ENCODE results near the gene PLCE1.
A peak's percentile ranks its signal among the peaks of the same experiment; 100 is the strongest.

The PLCE1 gene

DNA sequence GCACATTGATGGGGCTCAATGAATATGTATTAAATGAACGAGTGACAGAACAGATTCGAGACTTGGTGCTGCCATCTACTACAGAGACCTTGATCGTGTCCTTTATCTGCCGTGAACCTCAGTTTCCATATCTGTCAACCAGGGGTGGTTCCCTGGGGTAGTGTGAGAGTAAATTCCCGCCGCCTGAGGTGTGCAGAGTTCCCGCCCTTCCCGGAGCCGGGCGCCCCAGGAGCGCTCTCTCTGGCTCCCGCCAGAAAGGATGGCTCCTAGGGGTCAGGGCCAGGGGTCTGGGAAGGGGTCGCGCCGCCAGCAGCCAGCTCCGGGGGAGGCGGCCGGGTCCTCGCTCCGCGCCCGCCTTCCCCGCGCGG lies 333 bp upstream of the PLCE1 start:
- peak overlapping the region; percentile 13 for H3K9ac ChIP-seq (ENCODE audit: low read length)
- no peak overlapping the region for H3K27ac ChIP-seq (ENCODE audit: low read depth, low read length)
- H3K27me3 ChIP-seq (ENCODE audit: control insufficient read depth, insufficient read depth, low read length), result peaks cover 92% of the 10 kb centered on the region
- no peaks in the 10 kb centered on the region for H3K36me3 ChIP-seq (ENCODE audit: control insufficient read depth, insufficient read depth, low read length)
- H3K4me3 ChIP-seq (ENCODE audit: low read depth, low read length), result peak overlapping the region; percentile 74
- H3K9me3 ChIP-seq (ENCODE audit: control insufficient read depth, insufficient read depth, low read depth, low read length), result no peaks in the 10 kb centered on the region
- peaks cover 17% of the 10 kb centered on the region; the same call in 1 of the 2 replicates for H3K4me1 ChIP-seq (ENCODE audit: control insufficient read depth, insufficient read depth, low read length)

DNA sequence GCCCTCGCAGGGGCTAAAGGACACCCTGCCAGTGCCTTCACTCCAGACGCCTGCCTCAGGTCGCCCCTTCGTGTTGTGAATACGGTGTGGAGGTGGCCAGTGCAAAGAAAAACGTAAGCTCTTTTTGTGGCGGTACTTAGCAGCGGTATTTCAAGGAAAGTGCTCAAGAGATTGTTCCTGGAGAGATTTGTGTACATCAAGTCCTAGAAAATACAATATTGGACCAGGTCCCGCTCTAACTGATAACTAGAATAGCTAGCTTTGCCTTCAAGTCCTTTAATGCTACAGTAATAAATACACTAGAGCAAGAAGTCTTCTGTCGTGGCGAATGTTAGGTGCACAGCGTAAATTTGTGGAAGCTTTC lies 689 bp downstream of the PLCE1 start:
- Histone ChIP-seq H3K9me3 (ENCODE audit: control insufficient read depth, insufficient read depth, low read depth, low read length) (no peaks in the 10 kb centered on the region), H3K4me1 (ENCODE audit: control insufficient read depth, insufficient read depth, low read length) (peaks cover 17% of the 10 kb centered on the region; the same call in 1 of the 2 replicates), H3K27ac (ENCODE audit: low read depth, low read length) (no peak overlapping the region), H3K36me3 (ENCODE audit: control insufficient read depth, insufficient read depth, low read length) (no peaks in the 10 kb centered on the region), H3K4me3 (ENCODE audit: low read depth, low read length) (peak overlapping the region; percentile 74), H3K9ac (ENCODE audit: low read length) (peak overlapping the region; percentile 42), H3K27me3 (ENCODE audit: control insufficient read depth, insufficient read depth, low read length) (peaks cover 95% of the 10 kb centered on the region)

DNA sequence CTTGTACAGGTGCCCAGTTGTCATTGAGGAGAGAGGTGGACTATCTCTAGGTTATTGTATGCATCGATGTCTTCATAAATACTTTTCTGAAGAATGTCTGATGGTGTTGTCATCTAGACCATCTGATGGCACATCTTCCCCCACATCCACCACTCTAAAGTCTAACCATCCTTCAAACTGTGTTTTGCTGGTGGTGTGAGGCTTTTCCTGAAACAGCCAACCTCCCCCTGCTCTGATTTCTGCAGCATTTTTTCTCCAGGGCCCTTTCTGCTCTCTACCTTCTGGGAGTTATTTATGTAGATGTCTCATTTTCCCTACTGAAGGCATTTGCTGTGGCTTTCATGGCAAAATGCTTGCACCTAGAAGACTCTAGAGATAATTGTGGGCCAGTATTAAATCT lies 1.5 kb downstream of the PLCE1 start:
- H3K4me1 ChIP-seq (ENCODE audit: control insufficient read depth, insufficient read depth, low read length), result peaks cover 17% of the 10 kb centered on the region; the same call in 1 of the 2 replicates
- H3K27me3 ChIP-seq (ENCODE audit: control insufficient read depth, insufficient read depth, low read length), result peaks cover 89% of the 10 kb centered on the region
- H3K27ac ChIP-seq (ENCODE audit: low read depth, low read length), result no peak overlapping the region

DNA sequence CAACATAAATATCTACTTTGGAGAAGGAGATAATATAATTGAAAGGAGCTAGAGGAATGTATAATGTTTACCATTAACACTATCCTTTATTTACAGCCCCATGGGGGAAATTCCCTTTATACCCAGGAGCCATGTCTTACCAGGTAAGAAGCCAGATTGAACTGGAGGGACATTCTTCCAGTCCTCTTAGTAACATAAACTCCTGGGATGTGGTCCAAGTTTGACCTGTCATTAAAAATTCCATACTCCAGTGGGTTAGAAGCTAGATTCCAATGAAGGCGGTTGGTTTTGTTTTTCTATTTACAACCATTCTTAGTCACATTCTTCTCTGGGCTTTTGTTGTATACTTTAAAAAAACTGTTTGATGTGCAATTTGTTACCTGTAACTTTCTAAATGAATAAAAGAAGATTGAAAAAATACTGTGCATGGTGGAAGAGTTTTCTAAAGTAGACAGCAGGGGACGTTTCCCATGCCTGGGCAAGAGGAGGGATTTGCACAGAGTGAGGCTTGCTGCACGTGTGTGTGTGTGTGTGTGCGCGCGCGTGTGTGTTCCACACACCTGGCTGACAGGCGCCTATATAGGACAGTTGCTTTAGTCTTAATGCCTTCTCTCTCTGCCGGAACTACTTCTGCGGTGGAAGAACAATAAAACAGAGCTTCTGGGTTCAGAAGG lies 2.0 kb downstream of the PLCE1 start:
- Histone ChIP-seq H3K4me1 (ENCODE audit: control insufficient read depth, insufficient read depth, low read length) (peaks cover 17% of the 10 kb centered on the region; the same call in 1 of the 2 replicates), H3K4me3 (ENCODE audit: low read depth, low read length) (no peak overlapping the region), H3K36me3 (ENCODE audit: control insufficient read depth, insufficient read depth, low read length) (no peaks in the 10 kb centered on the region), H3K9ac (ENCODE audit: low read length) (no peak overlapping the region), H3K27ac (ENCODE audit: low read depth, low read length) (no peak overlapping the region), H3K27me3 (ENCODE audit: control insufficient read depth, insufficient read depth, low read length) (peaks cover 83% of the 10 kb centered on the region), H3K9me3 (ENCODE audit: control insufficient read depth, insufficient read depth, low read depth, low read length) (no peaks in the 10 kb centered on the region)

More for the DNA sequence above, 1.5 kb downstream of the PLCE1 start:
- Histone ChIP-seq H3K36me3 (ENCODE audit: control insufficient read depth, insufficient read depth, low read length) (no peaks in the 10 kb centered on the region), H3K9me3 (ENCODE audit: control insufficient read depth, insufficient read depth, low read depth, low read length) (no peaks in the 10 kb centered on the region), H3K4me3 (ENCODE audit: low read depth, low read length) (no peak overlapping the region), H3K9ac (ENCODE audit: low read length) (no peak overlapping the region)

DNA sequence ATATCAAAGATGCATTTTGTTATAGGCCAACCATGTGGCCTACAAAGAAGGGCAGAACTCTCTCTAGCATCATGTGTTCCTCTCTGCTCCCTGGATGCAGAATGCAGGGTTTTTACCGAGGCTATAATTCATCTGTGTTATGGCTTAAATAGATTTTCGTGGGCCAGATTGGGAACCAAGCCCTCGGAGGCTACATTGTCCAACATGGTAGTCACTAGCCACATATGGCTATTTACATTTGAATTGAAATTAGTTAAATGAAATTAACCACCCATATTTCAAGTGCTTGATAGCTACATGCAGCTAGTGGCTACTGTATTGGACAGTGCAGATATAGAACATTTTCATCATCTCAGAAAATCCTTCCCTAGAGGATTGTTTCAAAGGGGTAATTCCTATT lies 2.8 kb downstream of the PLCE1 start:
- H3K9me3 ChIP-seq (ENCODE audit: control insufficient read depth, insufficient read depth, low read depth, low read length), result no peaks in the 10 kb centered on the region
- no peaks in the 10 kb centered on the region for H3K36me3 ChIP-seq (ENCODE audit: control insufficient read depth, insufficient read depth, low read length)
- H3K9ac ChIP-seq (ENCODE audit: low read length), result no peak overlapping the region
- peaks cover 16% of the 10 kb centered on the region; the same call in 1 of the 2 replicates for H3K4me1 ChIP-seq (ENCODE audit: control insufficient read depth, insufficient read depth, low read length)
- H3K27ac ChIP-seq (ENCODE audit: low read depth, low read length), result no peak overlapping the region
- H3K27me3 ChIP-seq (ENCODE audit: control insufficient read depth, insufficient read depth, low read length), result peaks cover 78% of the 10 kb centered on the region
- no peak overlapping the region for H3K4me3 ChIP-seq (ENCODE audit: low read depth, low read length)

DNA sequence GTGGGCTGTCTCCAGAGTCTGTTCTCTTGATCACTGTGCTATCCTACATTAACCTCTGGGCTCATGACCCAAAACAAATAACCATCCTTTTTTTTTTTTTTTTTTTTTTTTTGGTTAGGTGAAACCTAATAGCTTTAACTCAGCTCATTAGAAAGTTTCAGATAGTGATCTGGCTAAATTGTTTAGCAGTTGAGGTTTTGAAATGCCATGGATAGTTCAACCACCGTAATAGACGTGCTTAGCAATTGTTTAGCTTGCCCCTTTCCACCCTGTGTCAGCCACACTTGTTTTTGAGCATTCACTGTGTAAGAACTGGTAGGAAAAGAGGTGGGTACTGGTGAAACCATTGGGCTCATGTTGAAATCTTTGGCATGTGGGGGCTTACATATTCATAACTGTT lies 3.8 kb downstream of the PLCE1 start:
- H3K9me3 ChIP-seq (ENCODE audit: control insufficient read depth, insufficient read depth, low read depth, low read length), result no peaks in the 10 kb centered on the region
- peaks cover 7% of the 10 kb centered on the region; the same call in 1 of the 2 replicates for H3K4me1 ChIP-seq (ENCODE audit: control insufficient read depth, insufficient read depth, low read length)
- no peak overlapping the region for H3K9ac ChIP-seq (ENCODE audit: low read length)
- H3K4me3 ChIP-seq (ENCODE audit: low read depth, low read length), result no peak overlapping the region
- H3K27ac ChIP-seq (ENCODE audit: low read depth, low read length), result no peak overlapping the region
- H3K36me3 ChIP-seq (ENCODE audit: control insufficient read depth, insufficient read depth, low read length), result no peaks in the 10 kb centered on the region
- H3K27me3 ChIP-seq (ENCODE audit: control insufficient read depth, insufficient read depth, low read length), result peaks cover 68% of the 10 kb centered on the region

DNA sequence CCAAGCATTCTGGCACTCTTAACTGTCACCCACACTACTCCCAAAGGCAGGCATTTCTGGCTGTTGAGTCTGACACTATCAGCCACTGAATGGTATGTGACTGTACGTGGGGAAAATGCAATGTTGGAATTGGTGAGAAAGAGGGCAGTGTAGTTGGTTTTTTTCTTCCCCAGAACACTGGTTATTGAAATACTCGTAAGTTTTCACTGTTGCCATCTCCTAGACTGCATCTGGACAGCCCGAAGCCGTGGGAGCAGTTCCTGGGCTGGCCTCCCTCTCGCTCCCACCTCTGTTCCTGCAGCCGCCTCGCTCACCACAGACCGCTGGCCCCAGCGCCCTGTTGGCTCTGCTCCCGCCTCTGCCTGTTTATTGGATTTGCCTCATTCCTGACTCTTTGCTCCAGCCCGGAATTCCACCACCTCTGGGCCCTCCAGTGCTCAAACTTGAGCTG lies 5.7 kb downstream of the PLCE1 start:
- H3K9me3 ChIP-seq (ENCODE audit: control insufficient read depth, insufficient read depth, low read depth, low read length), result no peaks in the 10 kb centered on the region
- H3K9ac ChIP-seq (ENCODE audit: low read length), result no peak overlapping the region
- no peak overlapping the region for H3K4me3 ChIP-seq (ENCODE audit: low read depth, low read length)
- peaks cover 50% of the 10 kb centered on the region for H3K27me3 ChIP-seq (ENCODE audit: control insufficient read depth, insufficient read depth, low read length)
- H3K4me1 ChIP-seq (ENCODE audit: control insufficient read depth, insufficient read depth, low read length), result no peaks in the 10 kb centered on the region; the same call in 1 of the 2 replicates
- no peak overlapping the region for H3K27ac ChIP-seq (ENCODE audit: low read depth, low read length)
- no peaks in the 10 kb centered on the region for H3K36me3 ChIP-seq (ENCODE audit: control insufficient read depth, insufficient read depth, low read length)

DNA sequence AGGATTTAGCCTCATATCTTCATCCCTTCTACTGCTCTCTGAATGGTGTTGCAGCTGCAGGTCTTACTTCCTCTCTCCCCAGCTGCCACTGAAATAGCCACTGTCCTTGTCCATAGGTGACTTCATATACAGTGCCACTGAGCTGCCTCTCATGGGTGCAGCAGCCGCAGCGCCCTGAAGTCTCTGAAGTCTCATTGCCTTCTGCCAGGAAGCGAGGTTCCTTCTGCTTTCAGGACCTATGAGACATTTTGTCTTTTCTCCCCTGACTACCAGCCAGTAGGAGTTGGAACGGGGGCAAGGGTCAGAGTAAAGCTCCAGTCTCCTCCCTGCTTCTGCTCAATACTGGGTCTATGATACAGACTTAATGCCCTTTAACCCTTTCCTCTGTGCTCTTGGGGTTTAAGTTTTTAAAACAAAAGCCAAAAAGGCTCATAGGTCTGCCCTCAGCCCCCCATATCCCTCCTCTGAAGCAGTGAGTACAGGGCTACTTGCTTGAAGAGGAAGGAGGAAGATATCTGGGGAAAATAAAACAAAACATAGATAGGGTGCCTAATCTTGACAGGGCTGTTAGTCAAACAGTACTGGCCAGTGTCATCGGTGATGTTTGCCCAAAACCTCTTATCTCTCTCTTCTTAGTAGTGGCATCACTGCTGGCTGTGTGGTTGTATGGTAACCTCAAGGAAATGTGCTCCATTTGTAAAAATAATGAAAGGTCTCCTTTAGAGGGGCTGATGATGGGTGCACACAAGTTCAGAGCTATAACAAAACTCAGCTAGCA lies 7.1 kb downstream of the PLCE1 start:
- Histone ChIP-seq H3K4me1 (ENCODE audit: control insufficient read depth, insufficient read depth, low read length) (no peaks in the 10 kb centered on the region; the same call in 1 of the 2 replicates), H3K9ac (ENCODE audit: low read length) (no peak overlapping the region), H3K4me3 (ENCODE audit: low read depth, low read length) (no peak overlapping the region), H3K9me3 (ENCODE audit: control insufficient read depth, insufficient read depth, low read depth, low read length) (no peaks in the 10 kb centered on the region), H3K27me3 (ENCODE audit: control insufficient read depth, insufficient read depth, low read length) (peaks cover 50% of the 10 kb centered on the region), H3K27ac (ENCODE audit: low read depth, low read length) (no peak overlapping the region), H3K36me3 (ENCODE audit: control insufficient read depth, insufficient read depth, low read length) (no peaks in the 10 kb centered on the region)

DNA sequence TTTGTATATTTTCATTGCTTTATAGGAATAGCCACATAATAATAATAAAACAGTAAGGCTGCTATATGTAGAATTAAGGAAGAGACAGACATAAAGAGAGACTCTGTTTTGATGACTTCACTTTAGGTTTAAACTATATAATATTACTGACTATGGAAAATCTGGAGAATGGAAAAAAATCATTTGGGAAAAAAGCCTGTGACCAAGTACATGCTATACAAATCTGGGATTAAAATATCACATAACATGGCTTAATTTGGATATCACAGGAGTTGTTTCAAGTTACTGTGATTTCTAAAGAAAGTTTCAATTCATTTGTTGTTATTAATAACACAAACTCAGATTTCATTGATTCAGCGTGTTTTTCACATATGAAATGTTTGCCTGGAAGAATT lies 7.7 kb downstream of the PLCE1 start:
- no peak overlapping the region for H3K4me3 ChIP-seq (ENCODE audit: low read depth, low read length)
- H3K9ac ChIP-seq (ENCODE audit: low read length), result no peak overlapping the region
- H3K36me3 ChIP-seq (ENCODE audit: control insufficient read depth, insufficient read depth, low read length), result no peaks in the 10 kb centered on the region
- H3K27ac ChIP-seq (ENCODE audit: low read depth, low read length), result no peak overlapping the region
- peaks cover 44% of the 10 kb centered on the region for H3K27me3 ChIP-seq (ENCODE audit: control insufficient read depth, insufficient read depth, low read length)
- no peaks in the 10 kb centered on the region for H3K9me3 ChIP-seq (ENCODE audit: control insufficient read depth, insufficient read depth, low read depth, low read length)
- peaks cover 2% of the 10 kb centered on the region; the same call in 1 of the 2 replicates for H3K4me1 ChIP-seq (ENCODE audit: control insufficient read depth, insufficient read depth, low read length)

DNA sequence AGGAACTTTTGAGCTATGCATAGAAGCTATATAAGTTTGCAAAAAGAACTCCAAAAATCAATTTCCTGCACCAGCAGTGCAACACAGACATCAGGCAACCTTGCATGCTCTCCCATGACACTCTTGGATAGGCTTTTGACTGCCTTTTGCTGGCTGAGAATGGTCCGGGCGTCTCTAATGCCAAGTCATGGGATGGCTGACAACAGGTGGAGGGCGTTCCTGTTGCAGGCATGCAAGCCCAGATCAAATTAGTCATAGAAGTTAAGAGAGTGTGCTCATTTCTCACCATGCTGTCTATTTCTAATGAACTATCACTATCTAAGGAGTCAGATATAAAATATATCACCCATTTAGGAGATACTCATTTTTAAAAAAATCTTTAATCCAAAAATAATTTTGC lies 8.4 kb downstream of the PLCE1 start:
- Histone ChIP-seq H3K9ac (ENCODE audit: low read length) (no peak overlapping the region), H3K27me3 (ENCODE audit: control insufficient read depth, insufficient read depth, low read length) (peaks cover 38% of the 10 kb centered on the region), H3K4me3 (ENCODE audit: low read depth, low read length) (no peak overlapping the region), H3K36me3 (ENCODE audit: control insufficient read depth, insufficient read depth, low read length) (no peaks in the 10 kb centered on the region), H3K27ac (ENCODE audit: low read depth, low read length) (no peak overlapping the region), H3K9me3 (ENCODE audit: control insufficient read depth, insufficient read depth, low read depth, low read length) (no peaks in the 10 kb centered on the region), H3K4me1 (ENCODE audit: control insufficient read depth, insufficient read depth, low read length) (peaks cover 6% of the 10 kb centered on the region; the same call in 1 of the 2 replicates)

DNA sequence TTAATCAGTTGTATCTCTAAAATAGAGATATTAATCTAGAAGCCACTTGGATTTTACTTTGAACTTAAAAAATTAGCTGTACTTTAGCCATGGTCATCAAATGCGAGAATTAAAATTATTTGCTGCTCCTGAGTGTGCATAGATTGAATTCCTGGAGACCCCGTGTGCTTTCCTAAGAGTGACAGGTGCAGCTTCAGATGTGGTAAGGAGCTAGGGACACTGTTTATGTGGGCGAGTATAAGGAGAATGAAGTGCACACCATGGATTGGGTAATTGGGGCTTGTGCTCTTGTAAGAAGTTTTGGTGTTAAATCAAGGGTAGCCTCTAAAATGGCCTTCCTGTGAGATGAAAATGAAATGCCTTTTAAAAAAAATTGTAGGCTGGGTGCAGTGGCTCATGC lies 9.8 kb downstream of the PLCE1 start:
- H3K4me1 ChIP-seq (ENCODE audit: control insufficient read depth, insufficient read depth, low read length), result peaks cover 6% of the 10 kb centered on the region; the same call in 1 of the 2 replicates
- peaks cover 25% of the 10 kb centered on the region for H3K27me3 ChIP-seq (ENCODE audit: control insufficient read depth, insufficient read depth, low read length)
- no peak overlapping the region for H3K4me3 ChIP-seq (ENCODE audit: low read depth, low read length)
- H3K9me3 ChIP-seq (ENCODE audit: control insufficient read depth, insufficient read depth, low read depth, low read length), result no peaks in the 10 kb centered on the region
- no peak overlapping the region for H3K9ac ChIP-seq (ENCODE audit: low read length)
- H3K36me3 ChIP-seq (ENCODE audit: control insufficient read depth, insufficient read depth, low read length), result no peaks in the 10 kb centered on the region
- H3K27ac ChIP-seq (ENCODE audit: low read depth, low read length), result no peak overlapping the region
